Stimulated activated CD8-positive, alpha-beta memory T cell treated with anti-CD3 and anti-CD28 coated beads, Interleukin-4, amount 100 ng/mL, for 48 hours (primary cell): ENCODE measurements around the gene PRKAR2A.
"Not testable (repeated sequence)": the region's sequence is repeated elsewhere in the genome, so short reads cannot be mapped to it uniquely, and the experiment has no call there.

Experiments used
- DNase-seq: peaks from one replicate; pipeline ENCODE4 v3.0.0-alpha.2; 2020

The PRKAR2A gene

DNA sequence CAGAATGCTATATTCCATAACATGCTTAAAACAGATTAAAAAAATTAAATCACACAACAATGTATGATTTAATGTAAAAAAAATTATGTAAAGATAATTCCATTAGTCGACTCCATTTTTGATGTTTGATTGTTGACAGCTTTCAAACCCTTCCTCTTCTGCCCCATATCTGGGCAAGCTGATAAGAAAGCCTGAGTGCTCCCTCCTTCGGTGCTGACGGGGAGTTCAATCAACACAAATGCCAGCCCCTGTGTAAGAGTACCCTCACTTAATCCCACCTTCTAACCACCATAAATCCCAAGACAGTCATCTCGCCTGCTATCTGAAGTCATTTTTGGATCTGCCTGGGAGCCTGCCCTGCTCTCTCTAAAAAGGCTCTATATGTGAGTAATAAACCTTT is 70.8 kb downstream of the PRKAR2A start:
- no peak for DNase-seq

DNA sequence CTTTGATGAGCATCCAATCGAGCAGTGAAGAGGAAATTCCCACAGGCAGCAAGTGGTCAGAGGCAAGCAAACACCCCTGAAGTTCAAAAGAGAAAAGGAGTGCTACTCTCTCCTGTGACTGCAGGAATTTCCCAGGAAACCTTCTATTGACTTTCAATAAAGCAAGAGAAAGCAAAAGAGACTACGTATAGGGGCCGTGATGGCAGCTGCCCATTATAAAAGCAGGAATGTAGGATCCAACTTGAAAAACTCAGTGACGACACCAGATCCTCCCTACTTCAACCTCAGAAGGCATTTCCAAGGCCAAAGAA is 77.5 kb downstream of the PRKAR2A start:
- no peak for DNase-seq

DNA sequence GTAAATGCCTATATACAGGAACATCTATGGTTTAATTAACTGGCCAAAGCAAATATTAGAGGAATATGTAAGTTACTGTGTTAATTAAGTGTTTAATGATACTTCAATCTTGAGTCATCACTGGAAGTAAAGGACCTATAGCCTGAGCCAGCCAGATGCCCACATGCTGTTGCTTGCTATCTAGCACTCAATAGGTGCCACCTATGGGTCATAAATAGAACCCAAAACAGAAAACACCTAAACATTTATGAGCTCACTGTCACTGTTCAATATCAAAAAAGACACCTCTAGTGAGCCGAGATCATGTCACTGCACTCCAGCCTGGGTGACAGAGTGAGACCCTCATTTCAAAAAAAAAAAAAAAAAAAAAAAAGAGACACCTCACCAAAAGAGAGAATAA is 82.3 kb downstream of the PRKAR2A start:
- DNase-seq = no peak

DNA sequence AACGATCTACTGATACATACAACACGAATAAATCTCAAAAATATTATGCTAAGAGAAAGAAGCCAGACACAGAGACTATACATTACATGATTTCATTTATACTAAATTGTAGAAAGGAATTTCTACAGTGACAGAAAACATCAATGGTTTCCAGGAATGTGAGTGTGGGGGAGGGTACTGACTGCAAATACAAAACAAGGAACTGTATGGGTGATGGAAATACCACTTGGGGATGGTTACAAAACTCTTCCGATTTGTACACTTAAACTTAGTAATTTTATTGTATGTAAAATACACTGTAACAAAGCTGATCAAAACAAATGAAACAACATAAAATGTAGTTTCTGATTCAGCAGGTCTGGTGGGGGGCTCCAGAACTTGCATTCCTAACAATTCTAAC is 84.9 kb downstream of the PRKAR2A start:
- DNase-seq = no peak

DNA sequence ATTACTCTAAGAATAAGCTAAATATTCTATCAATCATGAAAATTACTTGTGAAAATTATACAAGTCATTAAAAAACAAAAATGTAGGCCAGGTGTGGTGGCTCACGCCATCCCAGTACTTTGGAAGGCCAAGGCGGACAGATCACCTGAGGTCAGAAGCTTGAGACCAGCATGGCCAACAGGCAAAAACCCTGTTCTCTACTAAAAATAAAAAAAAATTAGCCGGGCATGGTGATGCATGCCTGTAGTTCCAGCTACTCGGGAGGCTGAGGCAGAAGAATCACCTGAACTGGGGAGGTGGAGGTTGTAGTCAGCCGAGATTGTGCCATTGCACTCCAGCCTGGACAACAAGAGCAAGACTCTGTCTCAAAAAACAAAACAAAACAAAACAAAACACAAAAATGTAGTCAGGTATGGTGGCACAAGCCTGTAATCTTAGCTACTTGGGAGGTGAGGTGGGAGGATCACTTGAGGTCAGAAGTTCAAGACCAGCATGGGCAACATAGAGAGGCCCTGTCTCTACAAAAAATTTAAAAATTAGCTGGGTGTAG is 87.6 kb downstream of the PRKAR2A start:
- not testable (repeated sequence) for DNase-seq

DNA sequence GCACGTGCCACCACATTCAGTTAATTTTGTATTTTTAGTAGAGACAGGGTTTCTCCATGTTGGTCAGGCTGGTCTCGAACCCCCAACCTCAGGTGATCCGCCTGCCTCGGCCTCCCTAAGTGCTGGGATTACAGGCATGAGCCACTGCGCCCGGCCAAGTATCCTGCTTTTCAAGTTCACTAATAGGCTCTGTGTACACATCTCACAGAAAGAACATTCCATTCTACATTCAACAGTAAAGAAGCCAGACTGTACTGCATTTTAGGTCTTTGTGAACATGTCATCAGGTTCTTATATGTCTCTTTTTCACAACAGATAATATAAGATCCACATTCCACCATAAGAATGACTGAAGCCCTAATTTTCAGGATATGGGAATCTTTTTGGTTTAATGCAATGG is 88.1 kb downstream of the PRKAR2A start:
- not testable (repeated sequence) for DNase-seq

DNA sequence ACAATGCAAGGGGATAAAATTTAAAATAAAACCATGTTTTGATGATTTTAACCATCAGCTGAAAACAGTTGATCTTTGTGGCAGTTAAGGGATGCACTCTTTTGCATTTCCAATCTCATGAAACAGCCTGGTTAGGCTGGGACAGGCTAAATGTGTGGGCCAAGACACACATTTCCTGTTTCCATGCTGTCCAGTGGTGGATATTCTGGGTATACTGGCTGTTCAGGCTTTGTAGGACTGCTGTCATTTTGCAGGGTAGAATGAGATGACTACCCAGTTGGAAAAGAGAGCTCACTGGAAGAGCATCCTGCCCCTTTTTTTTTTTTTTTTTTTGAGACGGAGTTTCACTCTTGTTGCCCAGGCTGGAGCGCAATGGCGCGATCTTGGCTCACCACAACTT is 88.6 kb downstream of the PRKAR2A start:
- no peak for DNase-seq

DNA sequence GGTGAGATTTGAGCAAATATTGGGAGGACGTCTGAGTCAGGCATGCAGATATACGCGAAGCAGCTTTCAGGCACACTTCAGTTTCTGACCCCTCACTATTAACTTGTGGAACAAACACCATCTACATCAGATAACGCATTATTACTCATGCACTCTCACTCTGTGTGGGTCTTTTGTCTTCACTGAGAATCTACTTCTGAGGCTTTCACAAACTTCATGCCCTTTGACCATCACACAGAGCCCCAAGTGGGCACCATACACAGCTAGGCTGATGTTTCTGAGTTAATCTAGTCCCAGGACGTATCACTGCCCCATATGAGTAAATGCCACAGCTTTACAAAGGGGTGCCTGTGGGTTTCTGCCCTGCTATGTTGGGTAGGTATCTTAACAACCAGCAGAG is 91.0 kb downstream of the PRKAR2A start:
- peak; percentile 39 for DNase-seq

DNA sequence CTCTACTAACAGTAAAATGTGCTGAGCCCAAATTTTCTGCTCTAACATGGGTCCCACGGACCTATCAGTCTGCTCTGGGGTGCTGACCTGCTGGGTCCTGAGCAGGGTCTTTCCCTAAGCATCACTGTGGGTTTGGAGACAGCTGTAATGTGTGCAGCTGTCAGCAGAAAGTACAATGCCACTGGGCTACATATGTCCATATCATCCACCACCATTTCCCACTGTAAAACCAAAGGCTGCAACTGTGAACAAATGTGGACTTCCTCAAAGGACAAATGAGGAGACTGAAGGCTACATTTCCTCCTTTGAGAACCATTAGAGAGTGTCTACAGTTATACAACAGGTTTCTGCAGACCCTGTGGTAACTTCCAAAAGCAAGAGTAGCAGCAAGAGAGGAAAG is 96.8 kb downstream of the PRKAR2A start:
- DNase-seq = no peak

DNA sequence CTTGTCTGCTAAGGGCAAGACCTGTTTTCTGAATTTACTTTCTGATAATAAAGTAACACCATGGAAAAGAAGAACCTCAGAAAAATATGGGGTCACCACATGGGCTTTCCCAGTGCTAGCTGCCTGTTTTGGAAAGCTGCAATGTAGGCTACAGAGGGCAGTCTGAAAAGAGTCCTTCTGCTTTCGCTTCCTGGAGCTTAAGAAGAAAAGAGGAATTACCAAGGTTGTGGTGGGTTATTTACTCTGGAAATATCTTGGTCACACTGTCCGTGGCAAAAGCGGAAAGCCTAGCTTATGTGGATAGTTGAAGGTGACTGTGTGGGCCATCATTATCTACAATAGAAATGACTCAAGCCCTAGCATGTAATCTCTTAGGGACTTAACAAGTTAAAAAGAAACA is 98.9 kb downstream of the PRKAR2A start:
- DNase-seq = no peak

DNA sequence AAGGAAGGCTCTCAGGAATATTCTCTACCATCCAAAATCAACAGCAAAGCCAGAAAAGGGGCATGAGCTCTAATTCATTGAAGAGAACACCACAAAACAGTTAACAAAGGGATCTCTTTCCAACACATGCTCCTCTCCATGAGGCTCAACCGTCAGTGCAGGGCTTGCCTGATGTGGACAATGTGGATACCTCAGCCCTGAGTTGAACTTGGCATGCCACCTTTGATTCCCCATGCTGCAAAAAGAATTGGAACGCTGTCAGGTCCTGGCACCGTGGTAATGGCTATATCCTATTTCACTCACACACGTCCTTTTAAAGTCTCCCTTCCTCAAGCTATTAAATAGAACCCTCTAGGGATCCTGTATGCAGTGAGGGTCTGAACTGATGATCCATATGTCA is 100.0 kb downstream of the PRKAR2A start:
- no peak for DNase-seq

DNA sequence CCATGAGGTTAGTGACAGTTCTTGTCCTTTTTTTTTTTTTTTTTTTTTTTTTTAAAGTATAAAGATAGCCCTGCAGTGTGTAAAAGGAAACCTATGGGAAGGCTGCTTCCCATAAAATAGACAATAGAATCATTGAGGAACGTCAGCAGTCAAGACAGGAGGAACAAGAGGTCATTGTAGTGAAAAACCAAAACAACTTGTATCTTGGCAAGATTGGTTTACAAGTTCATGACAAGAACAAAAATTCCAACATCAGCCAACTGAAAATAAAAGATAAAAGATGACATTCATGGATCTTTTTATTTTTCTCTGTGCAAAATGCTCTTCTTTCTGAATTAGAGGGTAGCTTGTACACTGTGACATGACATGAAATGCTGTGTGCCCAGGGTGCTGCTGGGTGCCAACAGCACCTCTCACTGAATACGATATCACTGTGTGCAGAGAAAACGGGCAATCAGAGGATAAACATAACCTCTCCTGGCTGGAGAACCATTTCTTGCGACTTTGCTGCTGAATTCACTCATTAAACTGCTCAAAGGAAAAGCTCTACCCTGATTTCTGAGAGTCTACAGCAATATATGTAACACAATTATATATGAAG is 100.6 kb downstream of the PRKAR2A start:
- no peak for DNase-seq

DNA sequence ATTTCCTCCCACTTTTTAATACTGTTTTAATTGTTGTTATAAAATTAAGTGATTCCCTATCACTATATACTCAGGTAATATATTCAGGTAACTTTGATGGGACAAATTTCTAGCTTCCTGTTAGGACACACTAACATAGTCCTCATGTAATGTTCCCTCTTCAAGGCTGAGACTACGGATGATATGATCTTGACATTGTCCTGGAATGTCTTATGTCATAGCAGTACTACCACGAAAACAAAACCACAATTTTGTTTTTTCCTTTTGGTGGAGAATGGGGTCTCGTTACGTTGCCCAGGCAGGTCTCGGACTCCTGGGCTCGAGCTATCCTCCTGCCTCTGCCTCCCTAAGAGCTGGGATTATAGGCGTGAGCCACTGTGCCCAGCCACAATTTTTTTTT is 103.9 kb downstream of the PRKAR2A start:
- DNase-seq = no peak

DNA sequence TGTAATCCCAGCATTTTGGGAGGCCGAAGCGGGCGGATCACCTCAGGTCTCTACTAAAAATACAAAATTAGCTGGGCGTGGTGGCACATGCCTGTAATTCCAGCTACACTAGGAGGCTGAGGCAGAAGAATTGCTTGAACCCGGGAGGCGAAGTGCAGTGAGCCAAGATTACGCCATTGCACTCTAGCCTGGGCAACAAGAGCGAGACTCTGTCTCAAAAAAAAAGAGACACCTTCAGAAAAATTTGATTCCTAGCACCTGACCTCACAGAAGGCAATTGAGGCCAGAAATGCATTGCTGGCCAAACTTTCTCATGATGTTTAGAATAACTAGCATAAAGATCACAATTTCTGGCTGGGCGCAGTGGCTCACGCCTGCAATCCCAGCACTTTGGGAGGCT is 106.4 kb downstream of the PRKAR2A start:
- not testable (repeated sequence) for DNase-seq

DNA sequence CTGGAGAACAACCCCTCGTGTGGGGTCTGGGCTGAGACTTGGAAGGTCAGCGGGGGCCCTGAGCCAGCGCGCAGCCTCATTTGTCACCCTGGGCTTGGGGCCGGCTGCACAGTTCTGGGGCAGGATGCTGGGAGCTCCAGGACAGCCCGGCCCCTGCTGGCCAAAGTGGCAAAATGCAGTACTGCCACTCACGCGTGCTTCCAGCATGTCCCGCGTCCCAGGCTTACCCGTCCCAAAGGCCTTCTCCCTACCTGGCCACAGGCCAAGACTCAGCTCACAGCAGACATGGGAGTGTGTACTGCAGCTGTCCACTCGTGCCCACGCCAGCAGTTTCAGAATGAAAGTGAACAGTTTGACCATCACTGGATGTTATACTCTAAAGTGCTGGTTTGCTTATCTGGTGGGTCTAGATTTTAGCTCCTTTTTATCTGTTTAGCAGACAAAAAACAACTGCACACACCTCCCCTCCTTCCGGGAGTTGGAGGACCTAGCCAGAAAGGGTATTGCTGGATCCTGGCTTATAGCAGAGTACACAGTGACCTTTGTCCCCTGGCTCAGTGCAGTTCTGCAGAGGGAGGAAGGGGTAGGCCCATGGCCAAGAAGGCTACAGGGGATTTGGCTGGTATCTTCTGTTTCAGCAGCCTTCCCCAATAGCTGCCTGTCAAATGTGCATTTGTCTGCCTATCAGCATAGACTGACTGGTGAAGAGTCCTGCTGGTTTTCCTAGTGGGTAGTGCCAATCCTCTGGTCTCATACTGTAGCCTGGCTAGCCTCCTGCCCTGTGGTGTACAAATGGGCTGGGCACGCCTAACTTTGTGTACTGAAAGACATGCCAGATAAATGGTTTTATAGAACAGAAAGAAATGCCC is 107.5 kb downstream of the PRKAR2A start:
- DNase-seq = peak; percentile 75

DNA sequence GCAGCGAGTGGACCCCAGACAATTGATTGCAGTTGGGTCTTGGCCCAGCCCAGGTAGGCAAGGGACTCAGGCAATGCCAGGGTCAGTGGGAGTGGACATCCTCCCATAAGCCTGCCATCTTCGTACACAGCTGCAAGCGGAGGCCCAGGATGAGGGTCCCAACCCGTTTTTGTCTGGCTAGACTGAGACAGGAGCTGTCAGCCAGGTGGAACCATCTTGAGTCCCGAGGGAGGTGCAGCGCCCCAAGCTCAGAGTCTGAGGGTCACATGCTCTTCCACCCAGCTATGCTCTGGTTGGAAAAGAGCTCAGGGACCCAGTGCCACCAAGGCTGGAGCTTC is 108.1 kb downstream of the PRKAR2A start:
- no peak for DNase-seq

DNA sequence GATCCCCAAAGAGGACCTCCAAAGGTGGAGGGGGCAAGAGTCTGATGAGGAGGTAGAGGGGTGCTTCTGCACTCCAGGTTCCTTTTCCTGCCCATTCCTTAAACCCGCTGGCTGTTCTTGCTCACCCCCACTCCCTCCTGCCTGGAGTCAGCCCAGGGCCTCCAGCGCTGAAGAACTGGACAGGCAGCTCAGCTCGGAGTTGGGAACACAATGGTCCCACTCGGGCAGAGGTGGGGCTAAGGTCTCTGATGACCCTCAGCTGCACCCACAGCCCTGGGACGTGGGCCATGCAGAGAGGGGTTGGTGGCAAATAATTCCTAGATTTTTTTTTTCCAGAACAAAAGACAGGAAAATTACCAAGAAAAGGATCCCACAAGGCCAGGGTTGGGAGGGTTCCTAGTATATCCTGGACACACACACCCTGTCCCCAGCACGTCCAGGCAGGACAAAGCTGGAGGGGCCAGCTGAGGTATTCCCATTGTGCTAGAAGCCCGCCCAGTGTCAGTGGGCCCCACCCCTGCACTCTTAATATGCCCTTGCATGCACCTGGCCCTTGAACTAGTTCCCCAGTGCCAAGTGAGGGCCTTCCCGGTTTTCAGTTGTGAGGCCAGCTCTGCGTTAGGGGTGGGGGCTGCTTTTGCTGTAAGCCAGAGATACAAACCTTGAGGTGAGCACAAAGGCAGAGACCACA is 108.6 kb downstream of the PRKAR2A start:
- no peak for DNase-seq

DNA sequence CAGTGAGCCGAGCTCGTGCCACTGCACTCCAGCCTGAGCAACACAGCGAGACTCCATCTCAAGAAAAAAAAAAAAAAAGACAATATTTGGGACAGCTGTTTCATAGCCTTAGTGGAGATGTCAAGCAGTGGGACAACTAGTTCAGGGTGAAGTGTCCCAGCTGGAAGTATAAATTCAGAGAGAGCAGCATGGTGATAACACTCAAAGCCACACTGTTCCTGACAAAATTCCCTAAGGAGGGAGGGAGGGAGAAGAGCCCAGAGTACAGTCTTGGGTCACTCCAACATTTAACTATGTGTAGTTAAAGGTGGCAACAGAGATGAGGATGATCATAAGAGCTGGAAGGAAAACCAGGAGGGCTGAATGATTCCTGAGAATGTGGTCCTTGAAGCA is 109.5 kb downstream of the PRKAR2A start:
- DNase-seq = no peak

DNA sequence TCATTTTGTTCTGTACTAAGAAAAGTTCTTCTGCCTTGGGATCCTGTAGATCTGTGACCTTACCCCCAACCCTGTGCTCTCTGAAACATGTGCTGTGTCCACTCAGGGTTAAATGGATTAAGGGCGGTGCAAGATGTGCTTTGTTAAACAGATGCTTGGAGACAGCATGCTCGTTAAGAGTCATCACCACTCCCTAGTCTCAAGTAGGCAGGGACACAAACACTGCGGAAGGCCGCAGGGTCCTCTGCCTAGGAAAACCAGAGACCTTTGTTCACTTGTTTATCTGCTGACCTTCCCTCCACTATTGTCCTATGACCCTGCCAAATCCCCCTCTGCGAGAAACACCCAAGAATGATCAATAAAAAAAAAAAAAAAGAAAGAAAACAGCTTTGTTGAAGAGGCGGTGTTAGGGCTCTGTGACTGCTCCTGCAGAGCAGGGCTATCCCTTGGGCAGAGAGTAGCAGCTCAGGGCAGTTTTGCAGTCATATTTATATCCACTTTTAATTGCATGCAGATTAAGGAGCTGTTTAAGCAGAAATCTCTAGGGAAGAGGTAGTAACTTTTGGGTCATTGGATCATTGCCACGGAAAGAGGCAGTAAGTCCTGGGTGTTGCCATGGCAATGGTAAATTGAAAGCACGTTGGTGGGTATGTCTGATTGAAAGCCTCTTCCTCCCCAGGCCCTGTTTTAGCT is 112.5 kb downstream of the PRKAR2A start:
- not testable (repeated sequence) for DNase-seq

DNA sequence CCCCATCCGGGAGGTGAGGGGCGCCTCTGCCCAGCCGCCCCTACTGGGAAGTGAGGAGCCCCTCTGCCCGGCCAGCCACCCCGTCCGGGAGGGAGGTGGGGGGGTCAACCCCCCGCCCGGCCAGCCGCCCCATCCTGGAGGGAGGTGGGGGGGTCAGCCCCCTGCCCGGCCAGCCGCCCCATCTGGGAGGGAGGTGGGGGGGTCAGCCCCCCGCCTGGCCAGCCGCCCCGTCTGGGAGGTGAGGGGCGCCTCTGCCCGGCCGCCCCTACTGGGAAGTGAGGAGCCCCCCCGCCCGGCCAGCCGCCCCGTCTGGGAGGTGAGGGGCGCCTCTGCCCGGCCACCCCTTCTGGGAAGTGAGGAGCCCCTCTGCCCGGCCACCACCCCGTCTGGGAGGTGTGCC is 113.1 kb downstream of the PRKAR2A start:
- DNase-seq = not testable (repeated sequence)

DNA sequence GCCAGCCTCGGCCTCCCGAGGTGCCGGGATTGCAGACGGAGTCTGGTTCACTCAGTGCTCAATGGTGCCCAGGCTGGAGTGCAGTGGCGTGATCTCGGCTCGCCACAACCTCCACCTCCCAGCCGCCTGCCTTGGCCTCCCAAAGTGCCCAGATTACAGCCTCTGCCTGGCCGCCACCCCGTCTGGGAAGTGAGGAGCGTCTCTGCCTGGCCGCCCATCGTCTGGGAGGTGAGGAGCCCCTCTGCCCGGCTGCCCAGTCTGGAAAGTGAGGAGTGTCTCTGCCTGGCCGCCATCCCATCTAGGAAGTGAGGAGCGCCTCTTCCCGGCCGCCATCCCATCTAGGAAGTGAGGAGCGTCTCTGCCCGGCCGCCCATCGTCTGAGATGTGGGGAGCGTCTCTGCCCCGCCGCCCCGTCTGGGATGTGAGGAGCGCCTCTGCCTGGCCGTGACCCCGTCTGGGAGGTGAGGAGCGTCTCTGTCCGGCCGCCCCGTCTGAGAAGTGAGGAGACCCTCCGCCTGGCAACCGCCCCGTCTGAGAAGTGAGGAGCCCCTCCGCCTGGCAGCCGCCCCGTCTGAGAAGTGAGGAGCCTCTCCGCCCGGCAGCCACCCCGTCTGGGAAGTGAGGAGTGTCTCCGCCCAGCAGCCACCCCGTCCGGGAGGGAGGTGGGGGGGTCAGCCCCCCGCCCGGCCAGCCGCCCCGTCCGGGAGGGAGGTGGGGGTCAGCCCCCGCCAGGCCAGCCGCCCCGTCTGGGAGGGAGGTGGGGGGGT is 113.7 kb downstream of the PRKAR2A start:
- not testable (repeated sequence) for DNase-seq

DNA sequence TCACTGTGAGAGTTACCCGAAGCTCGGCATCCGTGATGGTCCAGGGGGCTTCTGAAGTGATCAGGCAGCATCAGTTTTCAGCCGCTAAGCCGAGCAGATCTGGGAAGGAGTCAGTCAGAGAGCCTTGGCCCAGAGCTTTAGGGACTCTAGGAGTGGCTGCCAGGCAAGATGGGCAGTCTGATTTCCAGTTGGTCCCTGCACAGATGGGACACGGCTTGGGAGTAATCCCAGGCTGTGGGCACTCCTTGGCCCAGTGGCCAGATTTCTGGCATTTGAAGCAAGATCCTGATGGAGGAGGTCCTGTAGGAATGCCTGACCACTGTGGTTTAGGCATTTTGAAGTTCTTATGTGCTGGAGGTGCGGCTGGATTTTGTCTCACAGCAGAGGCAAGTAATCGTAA is 120.2 kb downstream of the PRKAR2A start:
- DNase-seq = no peak
